Progenitor cell of endocrine pancreas (in vitro differentiated cells): Measurements from ENCODE around the gene FBXL12. TPM values are rescaled to one million over a fixed set of nuclear protein-coding genes. Genes with fewer than 3 reads are reported as not detected.
"Not testable (repeated sequence)": the region's sequence is repeated elsewhere in the genome, so short reads cannot be mapped to it uniquely, and the experiment has no call there.

Source experiments
- DNase-seq: peaks from one replicate; pipeline ENCODE4 v3.0.0; 2021; ENCODE audit warnings: low spot score; ENCODE audit not compliant: unreplicated experiment
- H3K27ac Mint-ChIP-seq: 2 replicates; pipeline ENCODE4 v1.8.0; 2021; ENCODE audit warnings: mild to moderate bottlenecking, moderate library complexity, mixed read lengths
- H3K27me3 Mint-ChIP-seq: 2 replicates; pipeline ENCODE4 v1.8.0; 2021; ENCODE audit warnings: mixed read lengths
- H3K36me3 Mint-ChIP-seq: 2 replicates; pipeline ENCODE4 v1.8.0; 2022; ENCODE audit warnings: mixed read lengths; ENCODE audit not compliant: insufficient read depth
- H3K4me1 Mint-ChIP-seq: 2 replicates; pipeline ENCODE4 v1.8.0; 2021; ENCODE audit warnings: low read depth, mixed read lengths
- H3K4me3 Mint-ChIP-seq: 2 replicates; pipeline ENCODE4 v1.8.0; 2021; ENCODE audit warnings: low read depth, mild to moderate bottlenecking, moderate library complexity, mixed read lengths
- H3K9me3 Mint-ChIP-seq: 2 replicates; pipeline ENCODE4 v1.8.0; 2021; ENCODE audit warnings: low read depth, mixed read lengths
- total RNA-seq: library from RNA; stranded (reverse); gene quantifications from 2 replicates; pipeline ENCODE4 v1.2.1, GENCODE V29; 2021
- TF ChIP-seq, protein P1 (sequence below): fragments of 200-600 bp; sonication (generic); IDR thresholded peaks from one replicate; pipeline ENCODE4 v1.5.0; 2021; ENCODE audit warnings: antibody characterized with exemption, mild to moderate bottlenecking; ENCODE audit not compliant: unreplicated experiment

FBXL12 gene
- total RNA-seq, 1 donor from 2014 or later: 32.0 TPM

DNA sequence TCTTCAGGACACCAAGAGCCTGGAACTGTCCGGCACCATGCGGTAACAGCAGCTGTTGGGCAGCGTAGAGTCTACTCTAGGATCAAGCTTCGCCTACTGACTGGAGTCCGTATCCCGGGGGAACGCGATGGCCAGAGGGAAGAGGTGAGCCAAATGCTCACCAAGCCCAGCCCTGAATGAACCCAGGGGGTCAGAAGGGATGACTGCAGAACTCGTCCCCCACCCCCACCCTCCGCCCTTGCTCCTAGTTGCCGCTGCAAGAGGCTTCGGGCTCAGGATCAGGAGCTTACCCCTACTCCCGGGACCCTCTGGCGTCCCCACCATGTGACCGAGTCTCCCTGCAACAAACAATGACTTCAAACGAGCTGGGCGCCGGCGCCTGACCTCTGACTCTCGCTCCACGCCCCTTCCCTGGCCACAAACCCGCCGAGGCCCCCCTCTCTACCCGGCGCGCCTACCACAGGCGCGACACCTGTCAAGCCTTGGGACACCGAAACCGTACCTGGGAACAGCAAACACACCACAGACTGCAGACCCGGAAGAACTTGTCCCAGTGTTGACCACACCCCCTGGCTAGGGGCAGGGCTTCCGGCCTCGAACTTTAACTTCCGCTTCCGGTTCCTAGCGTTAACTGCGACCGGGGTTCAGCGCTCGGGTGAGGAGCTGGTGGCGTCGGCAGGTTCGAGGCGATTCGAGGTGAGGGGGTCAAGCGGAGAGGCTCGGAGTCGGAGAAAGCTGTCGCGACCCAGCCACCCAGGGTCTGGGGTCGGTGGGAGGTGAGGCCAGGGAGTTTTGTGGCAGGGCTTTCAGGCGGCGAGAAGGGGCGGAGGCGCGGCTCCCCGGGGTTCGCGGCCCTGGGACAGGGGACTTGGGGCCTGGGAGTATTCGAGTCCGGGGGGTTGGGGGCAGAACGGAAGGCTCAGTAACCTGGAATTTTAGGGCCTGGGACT lies 8.7 kb upstream of the FBXL12 start, which contains the start of gene UBL5:
Gene UBL5 (plus strand): TSS at position 630 of the 950 bp plus-strand sequence. CDS start 420 bp downstream, outside the sequence.
- Mint-ChIP-seq H3K27ac (peak within 1 kb of the TSS; percentile 99), H3K4me1 (peaks cover 20% of the 10 kb centered on the region), H3K27me3 (no peaks in the 10 kb centered on the region), H3K36me3 (peaks cover 4% of the 10 kb centered on the region), H3K9me3 (no peaks in the 10 kb centered on the region), H3K4me3 (peak within 1 kb of the TSS; percentile 100)
- peak; percentile 69 for DNase-seq
- TF ChIP-seq, protein P1, sequence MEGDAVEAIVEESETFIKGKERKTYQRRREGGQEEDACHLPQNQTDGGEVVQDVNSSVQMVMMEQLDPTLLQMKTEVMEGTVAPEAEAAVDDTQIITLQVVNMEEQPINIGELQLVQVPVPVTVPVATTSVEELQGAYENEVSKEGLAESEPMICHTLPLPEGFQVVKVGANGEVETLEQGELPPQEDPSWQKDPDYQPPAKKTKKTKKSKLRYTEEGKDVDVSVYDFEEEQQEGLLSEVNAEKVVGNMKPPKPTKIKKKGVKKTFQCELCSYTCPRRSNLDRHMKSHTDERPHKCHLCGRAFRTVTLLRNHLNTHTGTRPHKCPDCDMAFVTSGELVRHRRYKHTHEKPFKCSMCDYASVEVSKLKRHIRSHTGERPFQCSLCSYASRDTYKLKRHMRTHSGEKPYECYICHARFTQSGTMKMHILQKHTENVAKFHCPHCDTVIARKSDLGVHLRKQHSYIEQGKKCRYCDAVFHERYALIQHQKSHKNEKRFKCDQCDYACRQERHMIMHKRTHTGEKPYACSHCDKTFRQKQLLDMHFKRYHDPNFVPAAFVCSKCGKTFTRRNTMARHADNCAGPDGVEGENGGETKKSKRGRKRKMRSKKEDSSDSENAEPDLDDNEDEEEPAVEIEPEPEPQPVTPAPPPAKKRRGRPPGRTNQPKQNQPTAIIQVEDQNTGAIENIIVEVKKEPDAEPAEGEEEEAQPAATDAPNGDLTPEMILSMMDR: no peak

DNA sequence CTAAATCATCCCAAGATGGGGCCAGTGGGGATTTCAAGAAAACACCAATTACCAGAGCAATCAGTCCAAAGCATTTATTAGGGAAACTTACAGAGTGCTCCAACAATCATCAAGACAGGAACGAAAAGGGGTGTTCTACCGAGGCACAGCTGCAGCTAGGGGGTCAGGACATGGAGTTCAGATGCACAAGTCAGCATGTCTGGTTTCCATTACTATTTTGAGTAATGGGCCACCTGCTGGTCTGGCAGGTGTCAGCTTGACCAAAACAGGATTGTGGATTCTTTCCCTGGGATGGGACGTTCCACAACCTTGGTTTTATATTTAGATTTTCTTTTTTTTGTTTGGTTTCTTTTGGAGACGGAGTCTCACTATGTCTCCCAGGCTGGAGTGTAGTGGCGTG lies 4.9 kb upstream of the FBXL12 start:
- Mint-ChIP-seq H3K4me3 (no peak overlapping the region), H3K27ac (no peak overlapping the region), H3K27me3 (no peaks in the 10 kb centered on the region), H3K9me3 (no peaks in the 10 kb centered on the region), H3K4me1 (peaks cover 18% of the 10 kb centered on the region), H3K36me3 (peaks cover 2% of the 10 kb centered on the region)
- TF ChIP-seq, protein P1: no peak
- DNase-seq: no peak

DNA sequence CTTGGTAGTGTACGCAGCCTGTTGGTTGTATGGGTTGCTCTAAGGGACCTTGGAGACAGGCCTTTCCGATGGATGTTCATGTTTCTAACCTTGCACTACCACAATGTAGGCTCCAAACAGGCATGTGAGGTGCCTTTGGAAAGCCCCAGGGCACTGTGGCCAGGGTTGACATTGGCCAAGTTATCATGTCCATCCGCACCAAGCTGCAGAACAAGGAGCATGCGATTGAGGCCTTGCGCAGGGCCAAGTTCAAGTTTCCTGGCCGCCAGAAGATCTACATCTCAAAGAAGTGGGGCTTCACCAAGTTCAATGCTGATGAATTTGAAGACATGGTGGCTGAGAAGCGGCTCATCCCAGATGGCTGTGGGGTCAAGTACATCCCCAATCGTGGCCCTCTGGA lies 1.2 kb upstream of the FBXL12 start:
- Mint-ChIP-seq H3K36me3 (peaks cover 14% of the 10 kb centered on the region), H3K4me1 (peaks cover 11% of the 10 kb centered on the region)
- H3K9me3 Mint-ChIP-seq, H3K27ac Mint-ChIP-seq, H3K4me3 Mint-ChIP-seq, DNase-seq, H3K27me3 Mint-ChIP-seq: not testable (repeated sequence)

DNA sequence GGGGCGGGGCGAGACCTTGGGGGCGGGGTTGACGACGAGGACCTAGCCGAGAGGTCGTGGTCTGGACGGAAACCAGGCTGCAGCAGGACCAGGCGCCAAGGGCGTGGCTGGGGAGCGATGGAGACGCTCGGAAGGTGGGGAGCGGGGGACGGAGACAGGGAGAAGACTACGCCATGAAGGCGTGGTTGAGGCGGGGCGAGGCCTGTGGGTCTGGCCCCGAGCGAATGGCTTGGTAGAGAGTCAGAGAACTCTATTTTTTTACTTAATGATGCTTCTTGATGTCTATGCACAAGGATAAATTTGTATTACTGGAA lies 674 bp upstream of the FBXL12 start:
- TF ChIP-seq, protein P1: no peak
- Mint-ChIP-seq H3K4me1 (peaks cover 11% of the 10 kb centered on the region), H3K27me3 (no peaks in the 10 kb centered on the region), H3K9me3 (peaks cover 7% of the 10 kb centered on the region), H3K36me3 (peaks cover 18% of the 10 kb centered on the region), H3K27ac (peak overlapping the region; percentile 96), H3K4me3 (peak overlapping the region; percentile 94)
- no peak for DNase-seq

DNA sequence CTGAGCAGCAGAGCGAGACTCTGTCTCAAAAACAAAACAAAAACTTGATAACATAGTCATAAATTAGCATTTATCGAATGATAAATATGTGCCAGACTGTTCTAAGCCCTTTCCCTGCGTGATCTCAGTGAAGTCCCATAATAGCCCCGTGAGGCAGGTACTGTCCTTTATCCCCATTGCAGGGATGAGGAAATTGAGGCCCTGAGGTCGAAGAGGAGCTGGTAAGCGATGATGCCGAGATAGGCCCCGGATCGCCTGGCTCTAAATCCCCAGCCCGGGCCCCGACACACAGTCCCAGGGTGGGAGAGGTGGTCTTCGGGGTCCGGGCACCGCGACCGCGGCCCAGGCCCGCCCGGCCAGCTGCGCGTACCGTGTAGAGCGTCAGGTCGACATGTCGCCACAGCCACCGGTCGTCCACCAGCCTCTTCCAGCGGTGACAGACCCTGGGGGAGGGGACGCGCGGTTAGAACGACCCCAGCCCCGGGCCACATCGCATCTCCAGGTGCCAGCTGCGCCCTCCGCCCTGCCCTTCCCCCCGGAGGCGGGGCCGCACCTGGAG lies 625 bp downstream of the FBXL12 start:
- no peak for DNase-seq
- Mint-ChIP-seq H3K27me3 (no peaks in the 10 kb centered on the region), H3K9me3 (peaks cover 7% of the 10 kb centered on the region), H3K36me3 (peaks cover 21% of the 10 kb centered on the region), H3K4me3 (peak overlapping the region; percentile 94), H3K4me1 (peaks cover 11% of the 10 kb centered on the region), H3K27ac (peak overlapping the region; percentile 96)
- TF ChIP-seq, protein P1: no peak

DNA sequence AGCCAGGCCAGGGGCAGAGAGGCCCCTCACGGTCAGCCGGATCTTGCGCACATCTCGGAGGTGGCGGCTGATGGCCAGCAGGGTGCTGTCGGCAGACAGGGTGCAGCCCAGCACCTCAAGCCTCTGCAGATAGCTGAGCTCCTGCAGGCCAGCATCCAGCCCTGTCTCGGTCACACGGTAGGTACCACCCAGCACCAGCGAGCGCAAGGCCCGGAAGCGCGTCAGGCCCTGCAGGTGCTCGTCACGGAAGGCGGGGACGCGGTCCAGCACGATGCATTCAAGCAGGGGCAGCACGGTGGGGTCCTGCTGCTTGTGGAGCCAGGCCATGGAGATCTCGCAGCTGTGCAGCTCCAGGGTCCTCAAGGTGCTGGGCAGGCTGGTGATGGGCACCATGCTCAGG lies 7.7 kb downstream of the FBXL12 start:
- peaks cover 16% of the 10 kb centered on the region for H3K36me3 Mint-ChIP-seq
- no peaks in the 10 kb centered on the region for H3K4me1 Mint-ChIP-seq
- H3K9me3 Mint-ChIP-seq: no peaks in the 10 kb centered on the region
- no peak overlapping the region for H3K4me3 Mint-ChIP-seq
- no peak for DNase-seq
- TF ChIP-seq, protein P1: no peak
- H3K27ac Mint-ChIP-seq: no peak overlapping the region
- no peaks in the 10 kb centered on the region for H3K27me3 Mint-ChIP-seq
